Osteocyte (in vitro differentiated cells): ENCODE measurements around the gene TMEM80. TPM values are rescaled to one million over a fixed set of nuclear protein-coding genes. Genes with fewer than 3 reads are reported as not detected.

Experiments used
- DNase-seq: peaks from one replicate; pipeline ENCODE4 v3.0.0; 2021; ENCODE audit warnings: mixed read lengths; ENCODE audit not compliant: unreplicated experiment; ENCODE audit errors: extremely low spot score
- H3K27ac Mint-ChIP-seq: one replicate; pipeline ENCODE4 v1.8.0; 2021; ENCODE audit warnings: mild to moderate bottlenecking, mixed read lengths; ENCODE audit not compliant: unreplicated experiment
- H3K27me3 Mint-ChIP-seq: one replicate; pipeline ENCODE4 v1.8.0; 2021; ENCODE audit warnings: mixed read lengths; ENCODE audit not compliant: unreplicated experiment
- H3K36me3 Mint-ChIP-seq: one replicate; pipeline ENCODE4 v1.8.0; 2021; ENCODE audit warnings: mixed read lengths; ENCODE audit not compliant: unreplicated experiment
- H3K4me1 Mint-ChIP-seq: one replicate; pipeline ENCODE4 v1.8.0; 2021; ENCODE audit warnings: mixed read lengths; ENCODE audit not compliant: unreplicated experiment
- H3K4me3 Mint-ChIP-seq: one replicate; pipeline ENCODE4 v1.8.0; 2021; ENCODE audit warnings: mild to moderate bottlenecking, moderate library complexity, mixed read lengths; ENCODE audit not compliant: unreplicated experiment
- H3K9me3 Mint-ChIP-seq: one replicate; pipeline ENCODE4 v1.8.0; 2021; ENCODE audit warnings: mixed read lengths; ENCODE audit not compliant: unreplicated experiment
- total RNA-seq: library from RNA; stranded (reverse); gene quantifications from 2 replicates; pipeline ENCODE4 v1.2.1, GENCODE V29; 2021
- TF ChIP-seq, protein P1 (sequence below): fragments of 200-600 bp; sonication (generic); IDR thresholded peaks from 2 replicates; pipeline ENCODE4 v1.5.0; 2021; ENCODE audit warnings: antibody characterized with exemption, mild to moderate bottlenecking, moderate library complexity

Gene TMEM80
- total RNA-seq, 1 donor from 2014 or later, result 43.9 TPM

DNA sequence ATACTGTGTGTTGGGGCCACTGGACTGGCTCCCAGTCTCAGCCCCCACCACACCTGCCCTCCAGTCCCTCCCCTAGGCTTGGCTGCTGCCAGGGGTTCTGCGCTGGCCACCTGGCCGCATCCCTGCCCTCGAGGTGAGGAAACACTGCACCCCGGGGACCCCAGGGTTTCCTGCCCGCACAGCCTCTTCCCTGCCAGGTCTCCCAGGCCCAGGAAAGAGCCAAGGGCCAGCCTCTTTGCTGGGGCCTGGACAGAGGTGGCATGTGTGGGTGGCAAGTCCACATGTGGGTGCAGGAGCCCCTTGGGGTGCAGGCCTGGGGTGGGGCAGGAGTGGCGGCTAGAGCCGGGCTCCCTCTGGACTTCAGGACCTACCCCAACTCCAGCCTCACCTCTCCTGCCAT lies 12.9 kb downstream of the TMEM80 start:
- Mint-ChIP-seq H3K4me1 (peaks cover 54% of the 10 kb centered on the region), H3K27me3 (no peaks in the 10 kb centered on the region), H3K9me3 (no peaks in the 10 kb centered on the region), H3K4me3 (no peak overlapping the region), H3K36me3 (no peaks in the 10 kb centered on the region), H3K27ac (no peak overlapping the region)
- no peak for DNase-seq
- TF ChIP-seq, protein P1, sequence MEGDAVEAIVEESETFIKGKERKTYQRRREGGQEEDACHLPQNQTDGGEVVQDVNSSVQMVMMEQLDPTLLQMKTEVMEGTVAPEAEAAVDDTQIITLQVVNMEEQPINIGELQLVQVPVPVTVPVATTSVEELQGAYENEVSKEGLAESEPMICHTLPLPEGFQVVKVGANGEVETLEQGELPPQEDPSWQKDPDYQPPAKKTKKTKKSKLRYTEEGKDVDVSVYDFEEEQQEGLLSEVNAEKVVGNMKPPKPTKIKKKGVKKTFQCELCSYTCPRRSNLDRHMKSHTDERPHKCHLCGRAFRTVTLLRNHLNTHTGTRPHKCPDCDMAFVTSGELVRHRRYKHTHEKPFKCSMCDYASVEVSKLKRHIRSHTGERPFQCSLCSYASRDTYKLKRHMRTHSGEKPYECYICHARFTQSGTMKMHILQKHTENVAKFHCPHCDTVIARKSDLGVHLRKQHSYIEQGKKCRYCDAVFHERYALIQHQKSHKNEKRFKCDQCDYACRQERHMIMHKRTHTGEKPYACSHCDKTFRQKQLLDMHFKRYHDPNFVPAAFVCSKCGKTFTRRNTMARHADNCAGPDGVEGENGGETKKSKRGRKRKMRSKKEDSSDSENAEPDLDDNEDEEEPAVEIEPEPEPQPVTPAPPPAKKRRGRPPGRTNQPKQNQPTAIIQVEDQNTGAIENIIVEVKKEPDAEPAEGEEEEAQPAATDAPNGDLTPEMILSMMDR, result no peak

DNA sequence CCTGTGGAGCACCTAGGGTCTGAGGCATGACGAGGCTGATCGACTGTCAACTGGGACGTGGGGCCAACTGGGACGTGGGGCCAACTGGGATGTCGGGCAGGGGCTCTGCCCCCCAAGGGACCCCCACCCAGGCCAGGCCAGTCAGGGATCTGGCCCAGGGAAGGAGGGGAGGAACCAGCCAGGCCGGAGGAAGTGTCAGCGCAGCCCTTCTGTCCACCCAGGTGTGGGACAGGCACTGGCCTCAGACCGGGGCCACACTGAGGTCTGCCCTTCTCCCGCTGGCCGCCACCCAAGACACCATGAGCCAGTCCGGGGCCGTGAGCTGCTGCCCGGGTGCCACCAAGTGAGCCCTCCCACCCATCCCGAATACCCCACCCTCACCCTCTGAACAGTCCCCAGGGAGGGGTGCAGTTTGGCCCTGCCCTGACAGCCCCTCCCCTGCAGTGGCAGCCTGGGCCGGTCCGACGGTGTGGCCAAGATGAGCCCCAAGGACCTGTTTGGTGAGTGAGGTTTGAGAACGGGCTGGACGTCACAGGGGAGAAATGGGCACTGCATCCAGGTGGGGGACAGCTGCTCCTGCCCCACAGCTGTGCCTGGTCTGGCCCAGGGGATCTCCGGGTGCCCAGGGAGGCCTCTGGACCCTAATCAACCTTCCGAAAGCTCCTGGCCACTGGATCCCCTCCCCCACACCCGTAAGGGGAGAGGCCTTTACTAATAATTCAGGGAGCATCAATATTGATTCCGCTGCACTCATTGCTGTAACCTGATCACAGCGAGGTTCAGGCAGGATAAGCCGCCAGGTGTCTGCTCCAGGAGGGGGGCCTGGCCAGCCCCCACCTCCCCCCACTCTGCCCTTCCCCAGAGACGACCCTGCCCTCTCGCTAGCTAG lies 13.7 kb downstream of the TMEM80 start:
- no peak overlapping the region for H3K27ac Mint-ChIP-seq
- no peaks in the 10 kb centered on the region for H3K36me3 Mint-ChIP-seq
- no peaks in the 10 kb centered on the region for H3K27me3 Mint-ChIP-seq
- DNase-seq, result no peak
- no peaks in the 10 kb centered on the region for H3K9me3 Mint-ChIP-seq
- H3K4me1 Mint-ChIP-seq, result peaks cover 47% of the 10 kb centered on the region
- TF ChIP-seq, protein P1, result no peak
- H3K4me3 Mint-ChIP-seq, result no peak overlapping the region

DNA sequence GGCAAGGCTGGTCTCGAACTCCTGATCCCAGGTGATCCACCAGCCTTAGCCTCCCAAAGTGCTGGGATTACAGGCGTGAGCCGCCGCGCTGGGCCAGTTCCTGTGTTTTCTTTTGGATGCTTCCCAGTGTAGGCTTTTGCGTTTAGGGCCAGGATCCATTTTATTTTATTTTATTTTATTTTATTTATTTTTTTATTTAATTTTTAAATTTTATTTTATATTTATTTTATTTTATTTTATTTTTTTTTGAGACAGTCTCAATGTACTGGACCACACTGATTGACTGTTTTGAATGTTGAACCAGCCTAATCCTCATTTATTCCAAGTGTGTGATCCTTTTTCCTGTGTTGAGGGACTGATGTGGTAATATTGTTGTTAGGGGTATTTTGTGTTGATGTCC lies 18.8 kb downstream of the TMEM80 start:
- Mint-ChIP-seq H3K36me3 (peaks cover 6% of the 10 kb centered on the region), H3K4me3 (no peak overlapping the region), H3K9me3 (no peaks in the 10 kb centered on the region), H3K4me1 (peaks cover 37% of the 10 kb centered on the region), H3K27me3 (no peaks in the 10 kb centered on the region), H3K27ac (no peak overlapping the region)
- TF ChIP-seq, protein P1, result no peak
- DNase-seq, result no peak

DNA sequence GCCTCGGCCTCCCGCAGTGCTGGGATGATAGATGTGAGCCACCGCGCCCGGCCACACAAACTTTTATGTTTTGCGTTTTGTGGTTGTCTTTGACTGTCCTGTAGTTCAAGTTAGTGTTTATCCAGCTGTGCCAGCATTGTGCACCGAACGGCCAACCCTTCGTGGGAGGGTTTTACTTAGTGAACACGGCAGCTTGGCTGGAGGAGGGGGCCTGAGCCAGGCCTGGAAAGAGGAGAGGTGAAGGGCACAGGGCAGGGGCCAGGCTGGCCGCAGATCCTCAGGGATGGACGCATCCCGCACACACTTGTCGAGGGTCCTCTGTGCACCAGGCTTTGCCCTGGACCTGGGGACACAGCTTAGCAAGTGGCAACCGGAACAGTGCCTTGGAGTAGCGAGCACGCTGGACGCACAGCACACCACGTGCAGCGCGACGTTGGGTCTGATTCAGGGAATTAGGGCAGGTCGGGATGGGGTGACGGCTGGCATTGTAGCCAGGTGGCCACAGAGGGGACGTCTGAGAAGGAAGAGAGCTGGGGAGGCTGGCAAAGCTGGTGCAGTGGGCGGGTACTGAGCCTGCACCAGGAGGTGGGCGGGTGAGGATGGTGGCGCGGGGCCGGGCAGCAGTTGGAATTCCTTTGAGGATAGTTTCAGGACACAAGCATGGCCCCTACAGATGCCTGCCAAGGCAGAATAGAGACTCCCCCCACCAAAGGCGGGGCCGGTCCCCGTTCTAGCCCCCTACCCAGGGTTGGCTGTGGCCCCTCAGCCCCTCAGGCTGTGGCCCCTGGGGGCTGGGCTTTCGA lies 23.8 kb downstream of the TMEM80 start:
- Mint-ChIP-seq H3K4me3 (no peak overlapping the region), H3K27ac (peak overlapping the region; percentile 72), H3K9me3 (no peaks in the 10 kb centered on the region), H3K27me3 (no peaks in the 10 kb centered on the region), H3K4me1 (peaks cover 25% of the 10 kb centered on the region), H3K36me3 (peaks cover 6% of the 10 kb centered on the region)
- no peak for DNase-seq
- TF ChIP-seq, protein P1, result no peak
